H1 (cell line): ENCODE measurements around the gene GPD1L. TPM values are rescaled to one million over a fixed set of nuclear protein-coding genes. Genes with fewer than 3 reads are reported as not detected.

Experiments
- CTCF ChIA-PET: fragments of 300-600 bp; sonication (Branson Sonifier 250); formaldehyde crosslinking; loops from one replicate; lab custom pipeline; 2021; ENCODE audit not compliant: partially characterized antibody; lab: Charles Lee
- POLR2A ChIA-PET: fragments of 300-600 bp; sonication (Branson Sonifier 250); formaldehyde crosslinking; loops from one replicate; lab custom pipeline; 2021; ENCODE audit warnings: inconsistent platforms; ENCODE audit not compliant: partially characterized antibody; lab: Charles Lee
- DNase-seq, 2 experiments: peaks; one replicate each; pipeline versions ENCODE4 v3.0.0 to v3.0.0-alpha.2; 2010 to 2022; ENCODE audit warnings: low spot score in 2 of 2, low read depth in 1 of 2, mixed read lengths in 1 of 2
- FAIRE-seq: peaks from 2 replicates; lab custom pipeline; 2011; peaks lifted over from hg19 to GRCh38; lab: Jason Lieb, UNC
- H2AFZ ChIP-seq: 2 replicates; pipeline ENCODE4 v1.8.1; 2012; ENCODE audit warnings: low read length, inconsistent platforms
- H2AK5ac ChIP-seq: 2 replicates; pipeline ENCODE4 v1.6.1; 2013; ENCODE audit warnings: low read depth, low read length
- H2BK120ac ChIP-seq: replicated peaks from 2 replicates; pipeline ENCODE3; 2013; ENCODE audit warnings: low read depth, low read length, inconsistent platforms
- H2BK12ac ChIP-seq: 2 replicates; pipeline ENCODE4 v1.6.1; 2013; ENCODE audit warnings: low read depth, low read length
- H2BK15ac ChIP-seq: 2 replicates; pipeline ENCODE4 v1.6.1; 2013; ENCODE audit warnings: low read length
- H2BK20ac ChIP-seq: 2 replicates; pipeline ENCODE4 v1.6.1; 2013; ENCODE audit warnings: low read length
- H2BK5ac ChIP-seq: 2 replicates; pipeline ENCODE4 v1.6.1; 2013; ENCODE audit warnings: low read depth, low read length
- H3K14ac ChIP-seq: 2 replicates; pipeline ENCODE4 v1.6.1; 2013; ENCODE audit warnings: inconsistent platforms; ENCODE audit not compliant: insufficient read length
- H3K18ac ChIP-seq: 2 replicates; pipeline ENCODE4 v1.6.1; 2013; ENCODE audit warnings: low read length; ENCODE audit errors: extremely low read depth
- H3K23ac ChIP-seq: 2 replicates; pipeline ENCODE4 v1.6.1; 2013; ENCODE audit warnings: inconsistent platforms; ENCODE audit not compliant: insufficient read length
- H3K23me2 ChIP-seq: 2 replicates; pipeline ENCODE4 v1.6.1; 2013; ENCODE audit warnings: low read depth, low read length
- H3K27ac ChIP-seq: 2 replicates; pipeline ENCODE4 v1.6.1; 2011; ENCODE audit warnings: low read depth, low read length, inconsistent platforms
- H3K27me3 ChIP-seq, 4 experiments: replicated peaks in 1 of 4; 1 replicate in 1 of 4; 2 replicates in 3 of 4; pipeline versions ENCODE4 v1.6.1 to v1.8.1; 2011 to 2013; ENCODE audit warnings: low read length in 3 of 4, mild to moderate bottlenecking in 3 of 4, inconsistent platforms in 2 of 4, mixed read lengths in 2 of 4, moderate library complexity in 1 of 4; ENCODE audit not compliant: control insufficient read depth in 3 of 4, insufficient read depth in 3 of 4; ENCODE audit errors: extremely low read depth in 1 of 4
- H3K36me3 ChIP-seq, 4 experiments: 2 replicates each; pipeline versions ENCODE4 v1.6.1 to v1.8.1; 2011 to 2013; ENCODE audit warnings: mild to moderate bottlenecking in 4 of 4, low read length in 3 of 4, moderate library complexity in 2 of 4, control low read depth in 1 of 4, inconsistent platforms in 1 of 4; ENCODE audit not compliant: insufficient read depth in 4 of 4, control insufficient read depth in 2 of 4
- H3K4ac ChIP-seq: replicated peaks from 2 replicates; pipeline ENCODE3; 2013; ENCODE audit warnings: low read length, low read depth, mixed read lengths, inconsistent platforms; ENCODE audit not compliant: insufficient read length
- H3K4me1 ChIP-seq, 4 experiments: replicated peaks in 1 of 4; 1 replicate in 1 of 4; 2 replicates in 3 of 4; pipeline versions ENCODE4 v1.6.1 to v1.8.1; 2011 to 2013; ENCODE audit warnings: low read length in 3 of 4, inconsistent platforms in 2 of 4, mixed read lengths in 1 of 4; ENCODE audit not compliant: insufficient read depth in 4 of 4, control insufficient read depth in 3 of 4
- H3K4me2 ChIP-seq, 2 experiments: 2 replicates each; pipeline versions ENCODE4 v1.6.1 to v1.8.1; 2011 to 2013; ENCODE audit warnings: low read depth in 2 of 2, low read length in 2 of 2, control low read depth in 1 of 2, inconsistent platforms in 1 of 2, mild to moderate bottlenecking in 1 of 2; ENCODE audit not compliant: insufficient read depth in 1 of 2
- H3K4me3 ChIP-seq, 4 experiments: fragments of 200-600, 300-600 bp in 1 of 4; sonication (generic), shearing (Covaris generic), sonication (Bioruptor Twin) in 1 of 4; 2 replicates each; pipeline versions ENCODE4 v1.5.1 to v1.8.1; 2011 to 2016; ENCODE audit warnings: low read length in 4 of 4, low read depth in 3 of 4, control low read depth in 2 of 4, inconsistent platforms in 2 of 4, mild to moderate bottlenecking in 2 of 4, mixed read lengths in 1 of 4, moderate library complexity in 1 of 4; ENCODE audit not compliant: insufficient read depth in 2 of 4; ENCODE audit errors: extremely low read depth in 1 of 4
- H3K56ac ChIP-seq: replicated peaks from 2 replicates; pipeline ENCODE3; 2013; ENCODE audit warnings: low read depth, mild to moderate bottlenecking, mixed read lengths, low read length, inconsistent platforms; ENCODE audit not compliant: insufficient read length
- H3K79me1 ChIP-seq: 2 replicates; pipeline ENCODE4 v1.6.1; 2013; ENCODE audit warnings: low read depth, low read length, control low read depth
- H3K79me2 ChIP-seq, 2 experiments: 2 replicates each; pipeline versions ENCODE4 v1.6.1 to v1.8.1; 2012 to 2013; ENCODE audit warnings: low read length in 2 of 2, mild to moderate bottlenecking in 2 of 2, inconsistent platforms in 1 of 2; ENCODE audit not compliant: insufficient read depth in 2 of 2, control insufficient read depth in 1 of 2
- H3K9ac ChIP-seq, 4 experiments: replicated peaks in 1 of 4; 1 replicate in 1 of 4; 2 replicates in 3 of 4; pipeline versions ENCODE4 v1.6.1 to v1.8.1; 2011 to 2013; ENCODE audit warnings: low read depth in 3 of 4, low read length in 3 of 4, control low read depth in 2 of 4, mild to moderate bottlenecking in 2 of 4, moderate library complexity in 2 of 4, inconsistent platforms in 1 of 4; ENCODE audit errors: extremely low read depth in 1 of 4
- H3K9me3 ChIP-seq, 2 experiments: 2 replicates each; pipeline versions ENCODE4 v1.6.1 to v1.8.1; 2012 to 2013; ENCODE audit warnings: mild to moderate bottlenecking in 2 of 2, moderate library complexity in 2 of 2, control low read depth in 1 of 2, inconsistent platforms in 1 of 2, low read depth in 1 of 2, low read length in 1 of 2, mixed read lengths in 1 of 2; ENCODE audit not compliant: insufficient read depth in 2 of 2
- H4K20me1 ChIP-seq, 2 experiments: replicated peaks in 1 of 2; 2 replicates each; pipeline versions ENCODE3 to v1.8.1; 2011 to 2013; ENCODE audit warnings: inconsistent platforms in 2 of 2, low read length in 2 of 2, mild to moderate bottlenecking in 1 of 2; ENCODE audit not compliant: insufficient read depth in 2 of 2, control insufficient read depth in 1 of 2
- H4K5ac ChIP-seq: 2 replicates; pipeline ENCODE4 v1.6.1; 2013; ENCODE audit warnings: low read length, low read depth, mixed read lengths, inconsistent platforms; ENCODE audit not compliant: insufficient read length
- H4K8ac ChIP-seq: 2 replicates; pipeline ENCODE4 v1.8.0; 2013; ENCODE audit warnings: mild to moderate bottlenecking, moderate library complexity, low read length, inconsistent platforms; ENCODE audit not compliant: insufficient read depth; ENCODE audit errors: extremely low read depth
- H4K91ac ChIP-seq: replicated peaks from 2 replicates; pipeline ENCODE3; 2013; ENCODE audit warnings: low read length, mixed read lengths, inconsistent platforms; ENCODE audit not compliant: insufficient read length
- ASH2L ChIP-seq: fragments of 200-600, 300-600 bp; sonication (generic); IDR thresholded peaks from one replicate; pipeline ENCODE4 v1.7.1; 2017; ENCODE audit warnings: low read length
- CREB1 ChIP-seq: IDR thresholded peaks from 2 replicates; pipeline ENCODE4 v1.6.1; 2012; ENCODE audit warnings: inconsistent platforms
- EZH2 ChIP-seq: fragments of 200-600 bp; sonication (generic); IDR thresholded peaks from 2 replicates; pipeline ENCODE4 v1.7.1; 2012; ENCODE audit warnings: low read depth, mild to moderate bottlenecking, moderate library complexity, low read length, inconsistent platforms; ENCODE audit not compliant: severe bottlenecking
- SAP30 ChIP-seq: fragments of 300-600 bp; sonication (generic); IDR thresholded peaks from 2 replicates; pipeline ENCODE4 v1.7.1; 2012; ENCODE audit warnings: low read length, moderate library complexity, mild to moderate bottlenecking, inconsistent platforms; ENCODE audit not compliant: insufficient read depth, insufficient replicate concordance
- SRF ChIP-seq: IDR thresholded peaks from 2 replicates; pipeline ENCODE4 v1.6.1; 2011; ENCODE audit warnings: mild to moderate bottlenecking, low read depth, low read length, moderate library complexity
- YY1 ChIP-seq: IDR thresholded peaks from 2 replicates; pipeline ENCODE4 v1.6.1; 2011; ENCODE audit warnings: low read depth, mild to moderate bottlenecking, low read length
- WGBS, 2 experiments: shearing (Covaris generic) in 1 of 2; methylation state at CpG; one replicate each; pipeline versions ENCODE4 v1.1.6 to v1.1.7; 2013 to 2015; ENCODE audit warnings: low lambda C conversion rate in 2 of 2, mixed read lengths in 2 of 2, inconsistent platforms in 1 of 2, low coverage in 1 of 2, missing lambda C conversion rate in 1 of 2; ENCODE audit not compliant: insufficient replicate concordance in 2 of 2, insufficient coverage in 1 of 2, insufficient read length in 1 of 2; ENCODE audit errors: extremely low coverage in 1 of 2, missing lambda C conversion rate in 1 of 2; 5-methylcytosine and 5-hydroxymethylcytosine counted together
- polyA plus RNA-seq, 7 experiments: library from polyadenylated mRNA; depleted of rRNA in 3 of 7; stranded (reverse) in 5 of 7; unstranded in 2 of 7; fragments of >200 nt in 5 of 7; fragments of 200-250 nt in 2 of 7; gene quantifications; 1 replicate in 5 of 7; 2 replicates in 1 of 7; 4 replicates in 1 of 7; pipeline versions ENCODE4 v1.2.1 to v1.2.3, GENCODE V29; 2011 to 2013; ENCODE audit warnings: missing spikeins in 2 of 7, mixed read lengths in 2 of 7
- total RNA-seq: library from RNA; stranded (reverse); fragmentation: NEBNext Ultra II Directional; extraction: Animal tissue kit (Norgen Biotek cat#: 25700); gene quantifications from 2 replicates; pipeline ENCODE4 v1.2.1, GENCODE V29; 2021
- TF ChIP-seq, protein P1 (sequence below): IDR thresholded peaks from 2 replicates; pipeline ENCODE4 v1.6.1; 2011; ENCODE audit warnings: low read length, improper control_type of control experiment

GPD1L gene
- total and polyA plus RNA-seq, 2 of the 8 experiments (the other 6 are each of a cell fraction or from before 2014, with no cell fraction given), result 2.4 to 8.4 TPM

DNA sequence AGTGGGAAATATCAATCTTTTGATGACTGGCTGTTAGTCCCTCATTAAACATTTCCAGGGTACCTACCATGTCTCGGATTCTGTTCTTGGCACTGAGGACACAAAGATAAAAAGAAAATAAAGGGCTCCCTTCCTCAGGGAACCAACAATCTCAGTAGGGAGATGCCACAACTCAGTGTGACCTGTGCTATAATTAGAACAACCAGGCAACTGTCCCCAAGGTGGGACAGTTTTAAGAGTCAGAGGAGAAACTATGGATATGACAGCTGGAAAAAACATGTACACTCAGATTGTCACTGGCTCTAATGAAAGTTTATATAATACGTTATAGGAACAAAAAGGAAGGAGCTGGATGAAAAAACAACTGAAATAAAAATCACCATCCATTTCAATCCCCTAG lies 108.8 kb downstream of the GPD1L start:
- no peak overlapping the region for H3K9ac ChIP-seq
- H2BK20ac ChIP-seq, result no peak overlapping the region
- no peak overlapping the region for H3K27ac ChIP-seq
- H3K23ac ChIP-seq, result no peak overlapping the region
- no peaks in the 10 kb centered on the region for H3K4me1 ChIP-seq
- ChIA-PET CTCF (interaction anchor here (1.1 to 1.4 kb wide), 4 partner anchors 14 to 120 kb away, joined by 3 to 5 read pairs (median 3); no protein-coding TSS in a partner anchor), POLR2A (no interaction called here)
- H2BK15ac ChIP-seq, result no peak overlapping the region
- H4K91ac ChIP-seq, result no peak overlapping the region
- H3K4ac ChIP-seq, result no peak overlapping the region
- FAIRE-seq (no peak), DNase-seq (no peak)
- H4K5ac ChIP-seq, result no peak overlapping the region
- no peak overlapping the region for H4K8ac ChIP-seq
- H3K27me3 ChIP-seq, result no peaks in the 10 kb centered on the region
- H3K14ac ChIP-seq, result no peak overlapping the region
- no peaks in the 10 kb centered on the region for H3K9me3 ChIP-seq
- H3K4me3 ChIP-seq, result no peak overlapping the region
- H3K36me3 ChIP-seq, result no peaks in the 10 kb centered on the region
- no peak overlapping the region for H2AK5ac ChIP-seq
- H4K20me1 ChIP-seq, result no peaks in the 10 kb centered on the region
- no peak overlapping the region for H3K18ac ChIP-seq
- H2BK5ac ChIP-seq, result no peak overlapping the region
- H2AFZ ChIP-seq, result no peak overlapping the region
- no peak for TF ChIP-seq CREB1
- TF ChIP-seq SAP30, result no peak
- no peak for TF ChIP-seq EZH2
- no peak for TF ChIP-seq SRF
- TF ChIP-seq, protein P1, sequence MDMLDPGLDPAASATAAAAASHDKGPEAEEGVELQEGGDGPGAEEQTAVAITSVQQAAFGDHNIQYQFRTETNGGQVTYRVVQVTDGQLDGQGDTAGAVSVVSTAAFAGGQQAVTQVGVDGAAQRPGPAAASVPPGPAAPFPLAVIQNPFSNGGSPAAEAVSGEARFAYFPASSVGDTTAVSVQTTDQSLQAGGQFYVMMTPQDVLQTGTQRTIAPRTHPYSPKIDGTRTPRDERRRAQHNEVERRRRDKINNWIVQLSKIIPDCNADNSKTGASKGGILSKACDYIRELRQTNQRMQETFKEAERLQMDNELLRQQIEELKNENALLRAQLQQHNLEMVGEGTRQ, result no peak
- no peak for TF ChIP-seq YY1
- TF ChIP-seq ASH2L, result no peak
- no peaks in the 10 kb centered on the region for H3K23me2 ChIP-seq
- H3K79me1 ChIP-seq, result no peaks in the 10 kb centered on the region
- H3K56ac ChIP-seq, result no peak overlapping the region
- no peak overlapping the region for H2BK120ac ChIP-seq
- H3K4me2 ChIP-seq, result no peak overlapping the region
- H2BK12ac ChIP-seq, result no peak overlapping the region
- 88% methylated on average over 2 of the region's 2 CpGs; no CpG with 5 or more reads in 1 of the 2 experiments for WGBS, 2 experiments
- no peaks in the 10 kb centered on the region for H3K79me2 ChIP-seq
